Activated naive CD8-positive, alpha-beta T cell treated with anti-CD3 and anti-CD28 coated beads, Interleukin-2, amount 50 U/mL, for 16 hours (primary cell): ENCODE measurements around the gene POC1B.

Experiments used
- DNase-seq: peaks from one replicate; pipeline ENCODE4 v3.0.0-alpha.2; 2020; ENCODE audit warnings: low read depth, low spot score

The POC1B gene

GRCh38 chr12:89539426-89540223 lies 13.8 kb upstream of the POC1B start:
- DNase-seq = no peak

GRCh38 chr12:89538897-89539296 lies 13.1 kb upstream of the POC1B start:
- no peak for DNase-seq

- DNase-seq = no peak
Measured at GRCh38 chr12:89537389-89537788, 11.5 kb upstream of the POC1B start.

GRCh38 chr12:89529738-89530137 lies 3.9 kb upstream of the POC1B start:
- no peak for DNase-seq

- no peak for DNase-seq
Measured at GRCh38 chr12:89528434-89528833, 2.6 kb upstream of the POC1B start.

- DNase-seq = no peak
Measured at GRCh38 chr12:89525305-89525823, 483 bp downstream of the POC1B start.

DNA sequence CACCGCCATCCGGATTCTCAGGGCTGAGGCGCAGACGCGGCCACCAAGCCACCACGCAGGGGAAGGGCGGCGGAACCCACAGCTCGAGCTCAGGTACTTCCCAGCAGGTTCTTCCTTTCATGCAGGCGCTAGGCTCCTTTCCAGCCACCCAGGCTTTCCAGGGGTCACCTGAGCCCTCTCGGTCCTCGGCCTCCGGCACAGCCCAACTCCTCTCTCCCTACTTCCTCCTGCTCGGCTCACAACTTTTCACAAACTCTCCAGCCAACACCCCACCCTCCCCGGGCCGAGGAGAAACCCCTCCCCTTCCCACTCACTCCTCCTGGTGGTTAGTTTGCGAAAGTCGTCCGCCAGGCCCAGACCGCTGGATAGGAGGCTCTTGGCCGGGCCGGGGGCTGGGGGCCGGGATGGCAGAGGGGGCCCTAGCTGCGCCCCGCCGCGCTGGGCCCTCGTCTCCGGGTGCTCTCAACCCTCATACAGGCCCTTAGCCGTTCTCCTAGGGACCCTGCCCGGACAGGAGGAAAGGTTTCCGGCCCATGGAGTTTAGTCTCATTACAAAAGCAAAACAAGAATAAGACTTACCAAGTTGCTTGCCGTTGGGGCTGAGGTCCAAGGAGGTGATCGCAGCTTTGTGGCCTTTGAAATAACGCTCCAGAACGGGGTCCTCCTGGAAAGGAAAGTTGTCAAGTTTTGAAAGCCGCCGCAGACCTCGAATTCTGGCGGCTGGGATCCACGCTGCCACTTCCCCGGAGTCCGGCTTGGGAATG lies 1.1 kb downstream of the POC1B start, which contains the start of gene GALNT4:
TSS of gene GALNT4 (minus strand) at position 256 of the 764 bp plus-strand sequence. CDS start at position 9, 247 bp downstream.
- peak; percentile 41 for DNase-seq

- no peak for DNase-seq
Measured at GRCh38 chr12:89523843-89524540, 1.9 kb downstream of the POC1B start.

- DNase-seq = no peak
Measured at GRCh38 chr12:89523393-89523792, 2.5 kb downstream of the POC1B start.

DNA sequence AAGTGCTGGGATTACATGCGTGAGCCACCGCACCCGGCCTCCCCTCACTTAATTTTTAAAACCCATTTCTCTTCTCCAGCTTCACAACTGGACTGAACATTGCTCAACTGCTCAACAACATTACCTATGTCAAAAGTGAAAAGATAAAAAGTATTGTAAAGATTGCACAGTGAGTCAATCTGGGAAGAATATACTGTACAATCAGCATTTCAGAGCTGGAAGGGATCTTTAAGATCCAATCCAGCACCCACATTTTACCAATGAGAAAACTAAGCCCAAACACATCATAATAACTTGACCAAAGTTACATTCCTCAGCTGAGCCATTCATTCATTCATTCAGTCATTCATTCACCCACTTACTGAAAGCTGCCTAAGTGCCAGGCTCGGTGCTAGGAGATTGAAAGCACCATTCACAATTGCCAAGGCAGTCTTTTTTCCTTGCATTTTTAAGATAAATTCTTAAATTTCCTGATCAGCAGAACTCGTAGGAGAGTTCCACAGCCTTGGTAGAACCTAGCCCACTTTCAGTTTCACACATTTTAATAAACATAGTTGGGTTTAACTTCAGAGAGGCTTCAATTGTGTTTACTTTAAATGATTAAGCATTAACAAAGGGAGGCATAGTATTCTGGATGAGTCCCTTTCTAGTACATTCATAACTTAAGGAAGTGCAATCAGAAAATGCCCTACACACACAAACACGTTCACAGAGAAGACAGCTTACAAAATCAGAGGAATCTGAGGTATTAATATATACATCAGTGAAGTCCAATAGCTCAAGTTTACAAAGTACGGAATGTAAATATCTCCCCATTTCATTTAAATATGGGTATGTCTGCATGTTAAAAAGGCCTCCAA lies 4.3 kb downstream of the POC1B start:
- DNase-seq = no peak

DNA sequence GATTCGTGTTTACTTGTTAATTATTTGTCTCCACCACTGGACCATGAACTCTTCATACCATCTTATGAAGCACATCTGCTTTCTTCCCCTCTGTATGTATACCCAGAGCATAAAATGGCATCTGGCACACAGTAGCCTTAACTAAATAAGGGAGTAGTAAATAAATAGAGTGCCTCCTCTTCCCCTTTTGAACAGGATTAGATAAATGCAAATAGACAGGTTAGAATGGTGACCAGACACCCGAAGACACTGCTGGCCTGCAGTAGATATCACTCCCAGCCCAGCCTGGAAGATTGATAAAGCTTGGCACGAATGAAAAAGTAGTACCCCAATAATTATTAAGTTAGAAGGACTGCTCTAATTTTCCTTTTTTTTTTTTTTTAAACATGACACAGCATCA lies 8.1 kb downstream of the POC1B start:
- no peak for DNase-seq

GRCh38 chr12:89516633-89517032 lies 9.2 kb downstream of the POC1B start:
- no peak for DNase-seq

DNA sequence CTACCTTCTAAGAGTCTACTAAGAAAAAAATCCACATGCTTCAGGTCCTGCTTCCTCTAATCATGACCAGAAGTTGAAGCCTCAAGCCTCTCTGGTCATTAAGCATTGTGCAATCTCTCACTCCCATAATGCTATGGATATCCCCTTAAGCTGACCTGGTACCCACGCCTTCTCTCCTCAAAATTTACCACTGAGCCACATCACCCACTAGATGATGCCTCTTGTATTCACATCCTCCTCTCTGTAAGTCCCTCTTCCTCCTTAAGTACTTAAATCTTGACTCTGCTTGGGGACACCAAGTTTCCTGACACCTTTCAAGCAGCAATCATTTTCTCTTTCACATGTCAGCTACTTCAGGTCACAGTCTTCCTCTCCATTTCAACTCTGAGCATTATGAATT lies 11.1 kb downstream of the POC1B start:
- no peak for DNase-seq

DNA sequence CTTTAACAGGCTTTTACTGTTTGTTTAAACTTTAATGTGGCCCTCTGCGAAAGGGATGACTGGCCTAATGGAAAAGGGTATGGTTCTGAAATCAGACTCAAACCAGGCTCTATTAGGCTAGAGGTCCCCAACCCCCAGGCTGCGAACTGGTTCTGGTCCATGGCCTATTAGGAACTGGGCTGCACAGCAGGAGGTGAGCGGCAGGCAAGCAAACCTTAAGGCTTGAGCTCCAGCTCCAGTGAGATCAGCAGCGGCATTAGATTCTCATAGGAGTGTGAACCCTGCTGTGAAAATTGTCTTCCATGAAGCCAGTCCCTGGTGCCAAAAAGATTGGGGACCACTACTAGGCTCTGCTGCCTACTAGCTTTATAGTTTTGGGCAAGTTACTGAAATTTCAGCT lies 12.3 kb downstream of the POC1B start:
- no peak for DNase-seq

DNA sequence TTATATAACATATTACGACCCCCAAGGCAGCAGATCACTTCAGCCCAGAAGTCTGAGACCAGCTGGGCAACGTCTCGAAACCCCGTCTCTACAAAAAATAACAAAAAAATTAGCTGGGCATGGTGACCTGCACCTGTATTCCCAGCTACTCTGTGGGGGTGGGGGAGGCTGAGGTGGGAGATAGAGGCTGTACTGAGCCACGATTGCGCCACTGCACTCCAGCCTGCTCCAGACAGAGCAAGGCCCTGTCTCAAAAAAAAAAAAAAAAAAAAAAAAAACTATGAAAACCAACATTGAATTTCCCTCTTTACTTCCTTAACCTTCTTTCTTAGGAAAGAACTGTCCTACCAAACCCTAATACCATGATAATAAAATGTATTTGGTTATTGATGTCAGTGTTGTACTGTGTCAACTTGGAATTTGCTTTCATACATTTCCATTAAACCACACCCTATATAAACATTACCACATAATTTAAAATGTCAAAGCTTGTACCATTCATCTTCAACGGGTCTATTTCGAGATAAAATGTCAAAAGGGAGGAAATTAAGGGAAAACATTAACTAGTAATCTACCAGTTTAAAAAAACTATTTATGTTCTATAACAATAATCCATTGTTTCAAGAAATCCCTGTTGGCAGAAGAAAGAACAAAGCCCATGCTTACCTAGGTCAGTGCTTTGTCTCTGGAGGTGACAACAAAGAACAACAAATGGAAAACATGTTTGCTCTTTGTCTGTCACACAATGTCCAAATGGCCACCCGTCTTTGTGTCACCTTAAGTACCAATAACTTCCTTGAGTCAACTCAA lies 18.6 kb downstream of the POC1B start:
- no peak for DNase-seq

GRCh38 chr12:89506050-89506449 lies 19.8 kb downstream of the POC1B start:
- no peak for DNase-seq

GRCh38 chr12:89504560-89505346 lies 21.1 kb downstream of the POC1B start:
- DNase-seq = no peak

DNA sequence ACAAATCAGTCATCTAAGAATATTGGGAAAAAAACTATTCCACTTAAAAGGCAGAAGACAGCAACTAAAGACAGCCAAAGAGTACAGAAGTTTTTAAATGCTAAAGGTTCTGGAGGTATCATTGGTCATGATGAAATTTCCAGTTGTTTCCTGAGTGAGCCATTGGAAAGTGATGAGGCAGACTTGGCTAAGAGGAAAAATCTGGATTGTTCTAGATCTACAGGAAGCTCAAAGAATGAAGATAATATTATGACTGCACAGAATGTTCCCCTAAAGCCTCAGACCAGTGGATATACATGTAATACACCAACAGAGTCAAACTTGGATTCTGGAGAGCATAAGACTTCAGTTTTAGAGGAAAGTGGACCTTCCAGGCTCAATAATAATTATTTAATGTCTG lies 24.1 kb downstream of the POC1B start:
- DNase-seq = no peak

- DNase-seq = no peak
Measured at GRCh38 chr12:89499857-89500256, 26.0 kb downstream of the POC1B start.
